ENCODE data around the gene A3GALT2.
A peak's percentile ranks its signal among the peaks of the same experiment; 100 is the strongest.

A3GALT2 gene

DNA sequence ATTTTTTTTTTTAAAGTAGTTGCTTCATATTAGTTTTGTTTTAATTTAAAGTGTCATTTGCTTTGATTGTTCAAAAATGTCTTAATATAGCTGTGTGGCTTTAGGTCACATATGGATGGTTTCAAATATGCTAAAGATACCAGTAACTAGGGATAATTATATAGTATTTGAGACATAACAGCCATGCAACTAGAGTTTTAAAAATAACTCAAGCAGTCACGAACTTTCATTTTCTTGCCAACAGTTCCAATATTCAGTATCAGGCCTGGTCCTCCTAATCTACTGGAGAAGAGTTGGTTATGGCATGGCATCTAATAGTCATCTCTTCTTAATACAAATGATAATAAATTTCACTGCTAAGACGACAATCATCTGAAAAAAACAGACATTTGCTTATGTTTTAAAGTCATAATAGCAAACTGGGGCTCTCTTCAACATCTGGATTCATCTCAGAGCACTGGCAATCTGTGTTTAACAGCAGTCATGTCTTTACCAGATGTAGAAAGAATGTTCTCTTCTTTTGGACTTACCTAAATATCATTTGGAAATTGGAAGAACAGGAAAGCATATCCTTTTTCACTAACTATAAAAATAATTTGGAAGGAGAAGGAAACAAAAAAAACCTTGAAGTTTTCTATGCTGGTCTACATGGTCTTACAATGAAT is 24.1 kb upstream of the A3GALT2 start:
- H3K27ac ChIP-seq = no peak overlapping the region
- TF ChIP-seq, protein P1, sequence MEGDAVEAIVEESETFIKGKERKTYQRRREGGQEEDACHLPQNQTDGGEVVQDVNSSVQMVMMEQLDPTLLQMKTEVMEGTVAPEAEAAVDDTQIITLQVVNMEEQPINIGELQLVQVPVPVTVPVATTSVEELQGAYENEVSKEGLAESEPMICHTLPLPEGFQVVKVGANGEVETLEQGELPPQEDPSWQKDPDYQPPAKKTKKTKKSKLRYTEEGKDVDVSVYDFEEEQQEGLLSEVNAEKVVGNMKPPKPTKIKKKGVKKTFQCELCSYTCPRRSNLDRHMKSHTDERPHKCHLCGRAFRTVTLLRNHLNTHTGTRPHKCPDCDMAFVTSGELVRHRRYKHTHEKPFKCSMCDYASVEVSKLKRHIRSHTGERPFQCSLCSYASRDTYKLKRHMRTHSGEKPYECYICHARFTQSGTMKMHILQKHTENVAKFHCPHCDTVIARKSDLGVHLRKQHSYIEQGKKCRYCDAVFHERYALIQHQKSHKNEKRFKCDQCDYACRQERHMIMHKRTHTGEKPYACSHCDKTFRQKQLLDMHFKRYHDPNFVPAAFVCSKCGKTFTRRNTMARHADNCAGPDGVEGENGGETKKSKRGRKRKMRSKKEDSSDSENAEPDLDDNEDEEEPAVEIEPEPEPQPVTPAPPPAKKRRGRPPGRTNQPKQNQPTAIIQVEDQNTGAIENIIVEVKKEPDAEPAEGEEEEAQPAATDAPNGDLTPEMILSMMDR (conservative IDR thresholded peaks at IDR 0.05) = no peak
- no peak for TF ChIP-seq ZFX (IDR thresholded peaks at IDR 0.05)

DNA sequence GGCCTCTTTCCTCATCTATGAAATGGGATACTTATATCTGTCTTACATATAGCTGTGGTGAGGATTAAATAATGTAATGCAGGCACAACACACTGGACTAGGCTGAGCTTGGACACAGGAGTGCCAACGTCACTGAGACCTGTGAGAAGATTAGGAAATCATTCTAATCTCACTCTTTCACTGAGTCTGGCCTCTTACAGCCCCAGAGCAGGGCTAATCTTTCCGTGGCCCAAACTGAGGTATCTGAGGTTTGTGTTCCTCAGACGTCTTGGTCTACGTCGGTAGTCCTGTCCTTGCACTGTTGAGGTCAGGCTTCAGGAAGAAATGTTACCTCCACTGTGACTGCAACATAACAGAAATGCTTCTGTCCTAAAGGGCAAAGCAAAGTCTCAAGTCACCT is 22.6 kb upstream of the A3GALT2 start:
- H3K27ac ChIP-seq = no peak overlapping the region
- TF ChIP-seq, protein P1 (conservative IDR thresholded peaks at IDR 0.05) = no peak
- TF ChIP-seq ZFX (IDR thresholded peaks at IDR 0.05) = no peak

DNA sequence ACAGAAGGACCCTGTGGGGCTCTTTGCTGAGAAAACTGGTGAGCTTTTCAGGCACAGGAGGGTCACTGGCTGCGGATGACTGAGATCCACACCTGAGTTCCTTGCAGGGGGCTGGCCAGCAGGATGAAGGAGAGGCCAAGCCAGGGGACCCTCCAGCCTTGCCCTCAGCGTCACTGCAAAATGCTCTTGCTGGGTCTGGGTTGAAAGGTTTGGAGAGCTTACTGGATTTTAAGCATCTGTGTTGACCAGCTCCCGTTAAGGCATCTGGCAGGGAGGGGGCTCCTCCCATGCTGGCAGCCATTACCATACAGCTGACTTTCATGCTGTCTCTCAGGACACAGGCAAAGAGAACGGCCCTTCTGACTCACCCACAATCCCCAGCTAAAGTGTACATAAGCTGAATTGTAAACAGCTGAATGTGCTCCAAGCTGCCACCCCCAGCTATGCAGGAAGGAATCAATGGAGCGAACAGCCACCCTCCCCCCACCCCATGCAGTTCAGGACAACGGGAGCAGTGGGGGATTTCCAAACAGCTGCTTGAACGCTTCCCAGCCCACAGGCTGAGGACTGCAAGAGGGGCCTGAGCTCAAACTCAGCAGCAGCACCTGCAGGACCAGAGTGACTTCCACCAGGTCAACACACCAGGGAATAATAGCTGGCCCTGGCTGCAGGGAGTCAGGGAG is 21.3 kb upstream of the A3GALT2 start:
- peak overlapping the region; percentile 64 for H3K27ac ChIP-seq
- no peak for TF ChIP-seq ZFX (IDR thresholded peaks at IDR 0.05)
- TF ChIP-seq, protein P1 (conservative IDR thresholded peaks at IDR 0.05) = no peak

DNA sequence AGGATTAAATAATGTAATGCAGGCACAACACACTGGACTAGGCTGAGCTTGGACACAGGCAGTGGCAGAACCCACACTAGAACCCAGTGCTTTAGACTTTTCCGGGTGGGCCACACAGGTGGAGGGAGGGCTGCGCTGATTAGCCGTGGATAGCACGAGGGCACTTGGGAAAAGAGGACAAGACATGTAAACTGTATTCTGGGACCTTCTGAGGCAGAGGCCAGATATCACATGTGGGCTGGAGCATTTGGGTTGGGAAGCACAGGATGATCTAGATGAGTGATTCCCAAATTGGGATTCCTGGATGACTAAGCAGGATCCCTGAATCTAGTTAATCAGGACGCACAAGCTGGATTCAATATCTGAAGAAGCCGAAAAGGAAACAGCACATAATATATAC is 20.3 kb upstream of the A3GALT2 start:
- H3K27ac ChIP-seq = peak overlapping the region; percentile 22; the same call in 1 of the 2 replicates
- no peak for TF ChIP-seq ZFX (IDR thresholded peaks at IDR 0.05)

DNA sequence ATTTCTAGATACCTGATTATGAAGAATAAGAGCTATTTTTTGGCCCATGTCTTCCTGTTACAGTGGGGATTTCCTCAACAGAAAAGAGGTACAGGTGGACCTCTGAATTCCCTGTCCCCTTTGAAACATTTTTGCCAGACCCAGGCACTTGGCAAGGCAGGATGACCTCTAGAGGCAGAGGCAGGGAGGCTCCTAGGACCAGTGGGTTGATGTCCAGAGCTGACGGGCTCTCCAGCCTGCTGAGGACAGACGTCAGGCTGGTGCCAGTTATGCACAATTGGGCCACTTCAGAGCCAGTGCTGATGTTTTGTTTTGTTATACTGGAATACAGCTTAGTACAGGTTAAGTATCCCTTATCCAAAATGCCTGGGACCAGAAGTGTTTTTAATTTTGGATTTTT is 18.5 kb upstream of the A3GALT2 start:
- no peak overlapping the region for H3K27ac ChIP-seq
- TF ChIP-seq, protein P1 (conservative IDR thresholded peaks at IDR 0.05) = no peak
- no peak for TF ChIP-seq ZFX (IDR thresholded peaks at IDR 0.05)

DNA sequence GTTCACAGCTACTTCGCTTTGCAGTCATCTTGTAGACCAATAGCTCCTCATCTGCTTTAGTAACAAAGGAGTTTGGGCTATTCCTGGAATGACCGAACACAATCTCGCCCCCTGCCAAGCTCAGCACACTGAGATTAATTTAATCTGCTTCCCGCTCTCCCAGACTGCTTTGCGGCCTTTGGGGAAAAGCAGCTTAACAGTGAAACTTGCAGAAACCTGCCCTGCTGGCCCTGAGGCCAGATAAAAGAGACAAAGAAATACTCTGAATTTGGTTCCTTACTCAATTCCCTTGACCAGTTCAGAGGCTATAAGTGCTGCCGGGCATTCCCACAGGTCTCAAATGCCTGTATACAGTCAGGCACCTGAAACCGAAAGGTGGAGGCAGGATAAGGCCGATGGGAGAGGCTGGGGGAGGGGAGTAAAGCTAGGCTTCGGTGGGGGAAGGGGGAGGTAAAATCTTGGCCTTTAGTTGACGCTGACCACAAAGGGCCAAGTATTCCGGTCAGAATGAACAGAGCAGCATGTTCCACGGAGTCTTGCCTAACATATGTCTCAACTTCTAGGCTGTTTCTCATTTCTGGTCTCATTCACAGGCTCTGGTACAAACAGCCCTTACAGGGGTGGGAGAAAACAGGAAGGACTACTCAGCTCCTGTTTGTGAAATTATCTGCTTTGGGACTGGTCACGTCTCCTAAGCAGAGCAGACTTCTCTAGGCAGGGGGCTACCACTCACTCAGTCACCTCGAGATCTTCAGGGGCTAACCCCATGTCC is 17.7 kb upstream of the A3GALT2 start:
- TF ChIP-seq, protein P1 (conservative IDR thresholded peaks at IDR 0.05) = no peak
- no peak for TF ChIP-seq ZFX (IDR thresholded peaks at IDR 0.05)
- H3K27ac ChIP-seq = no peak overlapping the region

DNA sequence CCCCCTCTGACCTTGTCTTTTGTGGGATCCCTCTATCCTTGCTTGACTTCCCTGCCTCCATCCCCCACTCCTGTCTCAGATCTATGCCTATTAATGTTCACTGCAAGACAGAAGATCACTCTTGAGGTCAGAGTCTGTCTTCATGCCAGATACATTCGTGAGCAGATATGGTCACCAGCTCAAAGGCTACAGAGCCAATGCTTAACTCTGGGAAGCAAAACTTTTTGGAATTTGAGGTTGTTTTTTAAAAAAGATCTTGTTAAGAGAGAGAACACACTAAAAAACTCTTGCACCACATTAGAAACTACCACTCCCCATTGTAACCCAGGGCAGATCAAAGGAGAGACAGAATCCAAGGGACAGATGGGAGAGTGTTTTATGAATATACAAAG is 17.1 kb upstream of the A3GALT2 start:
- TF ChIP-seq, protein P1 (conservative IDR thresholded peaks at IDR 0.05) = no peak
- no peak for TF ChIP-seq ZFX (IDR thresholded peaks at IDR 0.05)
- H3K27ac ChIP-seq = no peak overlapping the region
